Panc1 (cell line): Measurements from ENCODE around the gene DPYSL3.

ENCODE experiments used
- CTCF ChIP-seq: fragments of 450-650 bp; IDR thresholded peaks from 2 replicates; pipeline ENCODE4 v1.5.1; 2017; ENCODE audit warnings: mild to moderate bottlenecking
- POLR2AphosphoS5 ChIP-seq: IDR thresholded peaks from 2 replicates; pipeline ENCODE4 v1.6.1; 2012; ENCODE audit warnings: mild to moderate bottlenecking, low read depth, low read length, moderate library complexity
- REST ChIP-seq, 2 experiments: IDR thresholded peaks; 2 replicates each; pipeline ENCODE4 v1.6.1; 2011 to 2012; ENCODE audit warnings: low read depth in 2 of 2, control low read depth in 1 of 2, low read length in 1 of 2, mild to moderate bottlenecking in 1 of 2, moderate library complexity in 1 of 2; ENCODE audit not compliant: insufficient read depth in 1 of 2
- SIN3A ChIP-seq: IDR thresholded peaks from 2 replicates; pipeline ENCODE4 v1.6.1; 2012; ENCODE audit warnings: low read depth, mild to moderate bottlenecking, low read length, moderate library complexity, borderline replicate concordance; ENCODE audit not compliant: insufficient read depth
- TCF7L2 ChIP-seq: IDR thresholded peaks from 2 replicates; pipeline ENCODE4 v1.6.1; 2011; ENCODE audit warnings: mild to moderate bottlenecking, low read depth, low read length, inconsistent platforms

GRCh38 chr5:147348046-147348445, 161.8 kb downstream of the DPYSL3 start:
- TF ChIP-seq SIN3A (no peak), CTCF (no peak), TCF7L2 (no peak), POLR2AphosphoS5 (no peak), REST (IDR thresholded peaks at IDR 0.05; ENCODE audit: insufficient read depth in 1 of 2, low read depth in 2 of 2, low read length in 1 of 2) (no peak)
